ENCODE results near the gene PPA2.
"Not testable (repeated sequence)": the region's sequence is repeated elsewhere in the genome, so short reads cannot be mapped to it uniquely, and the experiment has no call there.

Gene PPA2

GRCh38 chr4:105422207-105422920 lies 51.5 kb downstream of the PPA2 start:
- Histone ChIP-seq H3K4me2 (ENCODE audit: low read length) (no peak overlapping the region), H3K9me3 (ENCODE audit: insufficient read depth, low read length) (0 out of 2 replicates have a peak, but pooled peaks cover 3% of the 10 kb centered on the region), H3K4me3 (ENCODE audit: low read length) (no peak overlapping the region), H3K79me2 (ENCODE audit: low read length) (no peaks in the 10 kb centered on the region), H2AFZ (ENCODE audit: low read depth, low read length) (no peak overlapping the region), H3K4me1 (ENCODE audit: low read length) (no peaks in the 10 kb centered on the region), H4K20me1 (ENCODE audit: insufficient read depth, low read length) (no peaks in the 10 kb centered on the region), H3K27me3 (ENCODE audit: low read depth, low read length) (no peaks in the 10 kb centered on the region), H3K36me3 (replicated peaks; ENCODE audit: low read depth, low read length) (peaks cover 39% of the 10 kb centered on the region), H3K27ac (ENCODE audit: low read length) (no peak overlapping the region), H3K9ac (ENCODE audit: low read length) (no peak overlapping the region)
- no peak for TF ChIP-seq CTCF (IDR thresholded peaks at IDR 0.05; ENCODE audit: low read depth, low read length)
- no peak for TF ChIP-seq EZH2phosphoT487 (IDR thresholded peaks at IDR 0.05; ENCODE audit: low read depth)

- peaks cover 28% of the 10 kb centered on the region for H3K36me3 ChIP-seq (replicated peaks; ENCODE audit: low read depth, low read length)
- TF ChIP-seq EZH2phosphoT487 (IDR thresholded peaks at IDR 0.05; ENCODE audit: low read depth) = no peak
- TF ChIP-seq CTCF (IDR thresholded peaks at IDR 0.05; ENCODE audit: low read depth, low read length) = no peak
- no peak overlapping the region for H3K4me3 ChIP-seq (ENCODE audit: low read length)
- H3K27ac ChIP-seq (ENCODE audit: low read length) = no peak overlapping the region
- no peak overlapping the region for H3K9ac ChIP-seq (ENCODE audit: low read length)
- H4K20me1 ChIP-seq (ENCODE audit: insufficient read depth, low read length) = no peaks in the 10 kb centered on the region
- no peaks in the 10 kb centered on the region for H3K9me3 ChIP-seq (ENCODE audit: insufficient read depth, low read length)
- no peaks in the 10 kb centered on the region for H3K4me1 ChIP-seq (ENCODE audit: low read length)
- H3K79me2 ChIP-seq (ENCODE audit: low read length) = no peaks in the 10 kb centered on the region
- no peak overlapping the region for H3K4me2 ChIP-seq (ENCODE audit: low read length)
- no peak overlapping the region for H2AFZ ChIP-seq (ENCODE audit: low read depth, low read length)
- no peaks in the 10 kb centered on the region for H3K27me3 ChIP-seq (ENCODE audit: low read depth, low read length)
Observed at GRCh38 chr4:105417624-105418023, 56.2 kb downstream of the PPA2 start.

- no peak overlapping the region for H2AFZ ChIP-seq (ENCODE audit: low read depth, low read length)
- H3K9ac ChIP-seq (ENCODE audit: low read length) = no peak overlapping the region
- no peaks in the 10 kb centered on the region for H3K9me3 ChIP-seq (ENCODE audit: insufficient read depth, low read length)
- H3K36me3 ChIP-seq (replicated peaks; ENCODE audit: low read depth, low read length) = peaks cover 23% of the 10 kb centered on the region
- H3K79me2 ChIP-seq (ENCODE audit: low read length) = no peaks in the 10 kb centered on the region
- H3K27me3 ChIP-seq (ENCODE audit: low read depth, low read length) = no peaks in the 10 kb centered on the region
- no peaks in the 10 kb centered on the region for H4K20me1 ChIP-seq (ENCODE audit: insufficient read depth, low read length)
- TF ChIP-seq EZH2phosphoT487 (IDR thresholded peaks at IDR 0.05; ENCODE audit: low read depth) (no peak), CTCF (IDR thresholded peaks at IDR 0.05; ENCODE audit: low read depth, low read length) (no peak)
- H3K4me2 ChIP-seq (ENCODE audit: low read length) = no peak overlapping the region
- no peak overlapping the region for H3K4me3 ChIP-seq (ENCODE audit: low read length)
- no peaks in the 10 kb centered on the region for H3K4me1 ChIP-seq (ENCODE audit: low read length)
- no peak overlapping the region for H3K27ac ChIP-seq (ENCODE audit: low read length)
Observed at GRCh38 chr4:105415281-105415744, 58.5 kb downstream of the PPA2 start.

GRCh38 chr4:105414316-105414715 lies 59.5 kb downstream of the PPA2 start:
- H3K79me2 ChIP-seq (ENCODE audit: low read length) = no peaks in the 10 kb centered on the region
- no peak overlapping the region for H3K4me2 ChIP-seq (ENCODE audit: low read length)
- no peaks in the 10 kb centered on the region for H3K27me3 ChIP-seq (ENCODE audit: low read depth, low read length)
- H3K9ac ChIP-seq (ENCODE audit: low read length) = no peak overlapping the region
- H4K20me1 ChIP-seq (ENCODE audit: insufficient read depth, low read length) = no peaks in the 10 kb centered on the region
- H3K36me3 ChIP-seq (replicated peaks; ENCODE audit: low read depth, low read length) = peaks cover 23% of the 10 kb centered on the region
- H3K9me3 ChIP-seq (ENCODE audit: insufficient read depth, low read length) = no peaks in the 10 kb centered on the region
- H3K4me1 ChIP-seq (ENCODE audit: low read length) = no peaks in the 10 kb centered on the region
- no peak overlapping the region for H3K27ac ChIP-seq (ENCODE audit: low read length)
- H3K4me3 ChIP-seq (ENCODE audit: low read length) = no peak overlapping the region
- H2AFZ ChIP-seq (ENCODE audit: low read depth, low read length) = no peak overlapping the region
- no peak for TF ChIP-seq EZH2phosphoT487 (IDR thresholded peaks at IDR 0.05; ENCODE audit: low read depth)
- TF ChIP-seq CTCF (IDR thresholded peaks at IDR 0.05; ENCODE audit: low read depth, low read length) = no peak

GRCh38 chr4:105409135-105409534 lies 64.7 kb downstream of the PPA2 start:
- H3K9ac ChIP-seq (ENCODE audit: low read length); H3K4me3 ChIP-seq (ENCODE audit: low read length); H4K20me1 ChIP-seq (ENCODE audit: insufficient read depth, low read length); H3K27me3 ChIP-seq (ENCODE audit: low read depth, low read length); H2AFZ ChIP-seq (ENCODE audit: low read depth, low read length); H3K79me2 ChIP-seq (ENCODE audit: low read length); H3K4me2 ChIP-seq (ENCODE audit: low read length); H3K9me3 ChIP-seq (ENCODE audit: insufficient read depth, low read length); H3K27ac ChIP-seq (ENCODE audit: low read length): not testable (repeated sequence)
- H3K4me1 ChIP-seq (ENCODE audit: low read length) = peaks cover 13% of the 10 kb centered on the region
- peaks cover 29% of the 10 kb centered on the region for H3K36me3 ChIP-seq (replicated peaks; ENCODE audit: low read depth, low read length)

All from OCI-LY3 (cell line).